Measurements from ENCODE around the gene BAIAP2L1.

Gene BAIAP2L1

DNA sequence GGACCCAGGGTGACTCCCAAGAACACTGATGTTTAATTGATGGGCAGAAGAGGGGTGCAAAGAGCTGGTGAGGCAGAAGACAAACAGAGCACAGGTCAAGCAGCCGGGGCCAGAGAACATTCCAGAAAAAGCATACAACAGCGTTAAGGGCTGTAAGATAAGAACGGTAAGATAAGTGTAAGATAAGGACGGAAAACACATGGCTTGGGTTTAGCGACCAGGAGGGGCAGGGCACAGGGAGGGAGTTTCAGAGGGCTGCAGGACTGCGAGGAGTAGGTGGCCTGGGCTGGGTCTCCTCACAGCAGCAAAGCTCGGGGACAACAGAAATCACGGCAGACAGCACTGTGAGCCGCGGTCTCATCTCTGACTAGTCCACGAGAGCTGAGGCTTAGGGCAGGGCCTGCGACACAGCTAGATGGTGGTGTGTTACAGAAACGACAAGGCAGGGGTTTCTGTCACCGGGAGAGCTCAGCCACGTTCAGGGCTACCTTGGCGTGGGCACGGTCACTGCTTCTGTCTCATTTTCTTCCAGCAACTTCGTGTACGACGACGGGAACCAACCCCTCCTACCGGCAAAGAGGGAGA is 94.8 kb downstream of the BAIAP2L1 start:
- no peak overlapping the region for H3K4me3 ChIP-seq (ENCODE audit: low read length)
- DNase-seq (ENCODE audit: low read depth) = no peak
- TF ChIP-seq, protein P1, sequence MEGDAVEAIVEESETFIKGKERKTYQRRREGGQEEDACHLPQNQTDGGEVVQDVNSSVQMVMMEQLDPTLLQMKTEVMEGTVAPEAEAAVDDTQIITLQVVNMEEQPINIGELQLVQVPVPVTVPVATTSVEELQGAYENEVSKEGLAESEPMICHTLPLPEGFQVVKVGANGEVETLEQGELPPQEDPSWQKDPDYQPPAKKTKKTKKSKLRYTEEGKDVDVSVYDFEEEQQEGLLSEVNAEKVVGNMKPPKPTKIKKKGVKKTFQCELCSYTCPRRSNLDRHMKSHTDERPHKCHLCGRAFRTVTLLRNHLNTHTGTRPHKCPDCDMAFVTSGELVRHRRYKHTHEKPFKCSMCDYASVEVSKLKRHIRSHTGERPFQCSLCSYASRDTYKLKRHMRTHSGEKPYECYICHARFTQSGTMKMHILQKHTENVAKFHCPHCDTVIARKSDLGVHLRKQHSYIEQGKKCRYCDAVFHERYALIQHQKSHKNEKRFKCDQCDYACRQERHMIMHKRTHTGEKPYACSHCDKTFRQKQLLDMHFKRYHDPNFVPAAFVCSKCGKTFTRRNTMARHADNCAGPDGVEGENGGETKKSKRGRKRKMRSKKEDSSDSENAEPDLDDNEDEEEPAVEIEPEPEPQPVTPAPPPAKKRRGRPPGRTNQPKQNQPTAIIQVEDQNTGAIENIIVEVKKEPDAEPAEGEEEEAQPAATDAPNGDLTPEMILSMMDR (conservative IDR thresholded peaks at IDR 0.05; ENCODE audit: low read depth, low read length) = no peak

DNA sequence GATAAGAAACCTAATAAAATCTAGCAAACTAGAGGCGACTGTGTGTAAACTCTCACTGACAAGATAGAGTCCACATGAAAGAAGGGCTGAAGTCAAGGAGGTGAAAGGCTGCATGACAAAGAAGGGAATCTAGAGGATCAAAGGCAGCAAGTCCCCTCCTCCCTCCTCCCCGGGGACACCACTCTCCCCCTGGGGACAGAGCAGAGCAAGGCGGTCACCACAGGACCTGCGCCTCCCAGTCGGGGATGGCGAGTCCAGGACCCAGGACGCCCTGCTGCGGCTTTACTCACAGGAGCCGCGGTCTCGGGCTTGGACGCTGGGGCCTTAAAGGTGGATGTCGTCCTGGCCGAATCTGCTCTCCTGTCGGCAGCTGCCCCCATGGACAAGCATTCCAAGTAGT is 97.0 kb downstream of the BAIAP2L1 start:
- DNase-seq (ENCODE audit: low read depth) = no peak

GRCh38 chr7:98303176-98303865 is 97.6 kb downstream of the BAIAP2L1 start:
- TF ChIP-seq, protein P1 (conservative IDR thresholded peaks at IDR 0.05; ENCODE audit: low read depth, low read length) = no peak
- no peak overlapping the region for H3K4me3 ChIP-seq (ENCODE audit: low read length)
- no peak for DNase-seq (ENCODE audit: low read depth)

More for the DNA sequence above, 97.0 kb downstream of the BAIAP2L1 start:
- TF ChIP-seq, protein P1 (conservative IDR thresholded peaks at IDR 0.05; ENCODE audit: low read depth, low read length) = no peak
- no peak overlapping the region for H3K4me3 ChIP-seq (ENCODE audit: low read length)

- H3K4me3 ChIP-seq (ENCODE audit: low read length) = no peak overlapping the region
- DNase-seq (ENCODE audit: low read depth) = no peak
- TF ChIP-seq, protein P1 (conservative IDR thresholded peaks at IDR 0.05; ENCODE audit: low read depth, low read length) = no peak
Measured at GRCh38 chr7:98301693-98302470, 99.0 kb downstream of the BAIAP2L1 start.

GRCh38 chr7:98300595-98301372 is 100.1 kb downstream of the BAIAP2L1 start:
- H3K4me3 ChIP-seq (ENCODE audit: low read length) = no peak overlapping the region
- DNase-seq (ENCODE audit: low read depth) = no peak
- TF ChIP-seq, protein P1 (conservative IDR thresholded peaks at IDR 0.05; ENCODE audit: low read depth, low read length) = no peak

DNA sequence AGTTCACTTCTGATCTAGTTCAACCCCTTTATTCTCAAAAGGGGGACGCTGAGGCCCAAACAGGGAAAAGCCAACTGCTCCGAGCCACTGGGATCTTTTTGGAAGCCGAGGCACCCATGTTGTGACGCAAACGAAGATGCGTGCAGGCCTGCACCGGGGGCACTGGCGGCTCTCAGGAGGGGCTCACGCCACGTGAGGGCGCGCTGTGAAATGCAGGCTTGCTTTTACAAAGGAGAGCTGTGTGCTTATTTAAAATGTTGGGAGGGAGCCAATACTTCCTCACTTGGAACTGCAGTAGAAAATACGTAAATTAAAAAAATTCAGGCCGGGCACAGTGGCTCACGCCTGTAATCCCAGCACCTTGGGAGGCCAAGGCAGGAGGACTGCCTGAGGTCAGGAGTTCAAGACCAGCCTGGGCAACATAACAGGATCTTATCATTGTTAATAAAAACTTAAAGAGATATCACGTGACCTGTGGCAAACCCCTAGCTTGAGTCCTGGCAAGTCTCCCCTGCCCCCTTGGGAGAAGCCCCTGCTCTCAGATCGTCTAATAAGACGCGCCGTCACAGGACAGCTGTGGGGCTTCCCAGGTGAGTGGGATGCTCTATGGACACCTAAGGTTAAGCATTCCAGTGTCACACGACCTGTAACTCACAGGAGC is 103.1 kb downstream of the BAIAP2L1 start:
- TF ChIP-seq, protein P1 (conservative IDR thresholded peaks at IDR 0.05; ENCODE audit: low read depth, low read length) = peak; percentile 25
- DNase-seq (ENCODE audit: low read depth) = no peak
- no peak overlapping the region for H3K4me3 ChIP-seq (ENCODE audit: low read length)
